Activated T-cell treated with anti-CD3 and anti-CD28 coated beads for 48 hours (primary cell): ENCODE results near the gene DHRS2.

Source experiments
- DNase-seq: peaks from one replicate; pipeline ENCODE4 v3.0.0-alpha.2; 2020; ENCODE audit warnings: low read depth

The DHRS2 gene

DNA sequence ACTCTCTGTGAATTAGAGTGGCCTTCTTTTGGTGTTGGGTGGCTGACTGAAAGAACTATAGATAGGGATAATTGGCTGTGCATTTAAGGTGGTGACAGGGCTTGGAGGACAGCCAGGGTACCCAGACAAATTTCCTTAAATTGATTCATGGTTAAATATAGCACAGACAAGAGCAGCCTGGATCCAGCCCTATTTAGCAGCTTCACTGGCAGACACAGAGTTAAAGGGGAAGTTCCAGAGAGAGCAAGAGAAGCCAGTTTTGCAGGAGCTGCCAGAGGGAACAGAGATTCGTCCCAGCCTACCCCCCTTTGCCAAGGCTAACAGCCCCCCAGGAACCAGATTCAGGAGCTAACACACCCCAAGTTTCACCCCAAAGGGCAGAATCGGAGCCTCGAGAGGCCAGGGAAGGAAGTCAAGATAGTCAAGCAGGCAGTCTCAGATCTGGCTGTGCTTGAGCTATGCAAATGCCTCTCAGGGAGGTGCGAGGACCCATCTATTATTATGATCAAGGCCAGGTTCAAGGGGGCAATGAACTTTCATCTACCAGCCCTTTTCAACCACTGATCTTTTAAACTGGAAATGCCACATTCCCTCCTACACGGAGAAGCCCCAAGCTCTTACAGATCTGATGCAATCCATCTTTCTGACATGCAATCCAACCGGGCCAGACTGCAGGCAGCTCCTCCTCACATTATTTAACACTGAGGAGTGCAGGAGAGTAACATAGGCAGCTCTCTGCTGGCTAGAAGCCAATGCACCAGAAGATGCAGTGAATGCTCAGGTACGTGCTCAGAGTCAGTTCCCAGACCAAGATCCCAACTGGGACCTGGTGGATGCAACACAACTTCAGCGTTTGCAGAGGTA is 58.2 kb downstream of the DHRS2 start:
- DNase-seq = no peak
